ENCODE results near the gene PIGBOS1. TPM values are rescaled to one million over a fixed set of nuclear protein-coding genes. Genes with fewer than 3 reads are reported as not detected.

PIGBOS1 gene
- total and polyA plus RNA-seq, 2 experiments from 2014 or later = 9.1 to 16.7 TPM

- no peaks in the 10 kb centered on the region for H4K20me1 ChIP-seq (replicated peaks; ENCODE audit: insufficient read depth)
- TF ChIP-seq NANOG (IDR thresholded peaks at IDR 0.05; ENCODE audit: borderline replicate concordance) (no peak), STAT1 (IDR thresholded peaks at IDR 0.05; ENCODE audit: unreplicated experiment) (no peak), CREB1 (CRISPR knock-in tag; IDR thresholded peaks at IDR 0.05; ENCODE audit: low read depth) (no peak), ZNF462 (CRISPR knock-in tag; IDR thresholded peaks at IDR 0.05) (no peak), EZH2phosphoT487 (IDR thresholded peaks at IDR 0.05; ENCODE audit: unreplicated experiment) (no peak), REST (IDR thresholded peaks at IDR 0.05; ENCODE audit: unreplicated experiment) (no peak), POLR2AphosphoS5 (IDR thresholded peaks at IDR 0.05; ENCODE audit: low read depth) (no peak), ETS1 (IDR thresholded peaks at IDR 0.05) (no peak), CTCF (conservative IDR thresholded peaks at IDR 0.05; ENCODE audit: low read depth in 2 of 2) (no peak)
- H3K4me3 ChIP-seq = no peak overlapping the region
- Mint-ChIP-seq H3K27ac (no peak overlapping the region), H3K9me3 (no peaks in the 10 kb centered on the region), H3K36me3 (ENCODE audit: low read depth) (no peaks in the 10 kb centered on the region), H3K4me3 (no peak overlapping the region), H3K27me3 (ENCODE audit: insufficient read depth, low read depth, poor library complexity) (peaks cover 5% of the 10 kb centered on the region), H3K4me1 (no peaks in the 10 kb centered on the region)
- no peaks in the 10 kb centered on the region for H3F3A ChIP-seq (replicated peaks; ENCODE audit: low read depth)
- ATAC-seq (no peak), DNase-seq (ENCODE audit: low spot score) (no peak)
- H2AFZ ChIP-seq = no peak overlapping the region
- no peaks in the 10 kb centered on the region for H3K79me2 ChIP-seq (replicated peaks; ENCODE audit: insufficient read depth)
- no peaks in the 10 kb centered on the region for H3K36me3 ChIP-seq (ENCODE audit: insufficient read depth)
- no peak overlapping the region for H3K27ac ChIP-seq (ENCODE audit: low read depth)
- H3K4me2 ChIP-seq = no peak overlapping the region
- peaks cover 4% of the 10 kb centered on the region; the same call in 1 of the 2 replicates for H3K9me2 ChIP-seq (ENCODE audit: insufficient read depth)
- H3K4me1 ChIP-seq (ENCODE audit: insufficient read depth) = no peaks in the 10 kb centered on the region
- no peaks in the 10 kb centered on the region for H3K27me3 ChIP-seq (ENCODE audit: insufficient read depth)
Observed at GRCh38 chr15:55334997-55335396, 16.1 kb upstream of the PIGBOS1 start.

Measured in GM23338 (cell line).